Measurements from ENCODE around the gene RDH14.

- TF ChIP-seq, protein P1, sequence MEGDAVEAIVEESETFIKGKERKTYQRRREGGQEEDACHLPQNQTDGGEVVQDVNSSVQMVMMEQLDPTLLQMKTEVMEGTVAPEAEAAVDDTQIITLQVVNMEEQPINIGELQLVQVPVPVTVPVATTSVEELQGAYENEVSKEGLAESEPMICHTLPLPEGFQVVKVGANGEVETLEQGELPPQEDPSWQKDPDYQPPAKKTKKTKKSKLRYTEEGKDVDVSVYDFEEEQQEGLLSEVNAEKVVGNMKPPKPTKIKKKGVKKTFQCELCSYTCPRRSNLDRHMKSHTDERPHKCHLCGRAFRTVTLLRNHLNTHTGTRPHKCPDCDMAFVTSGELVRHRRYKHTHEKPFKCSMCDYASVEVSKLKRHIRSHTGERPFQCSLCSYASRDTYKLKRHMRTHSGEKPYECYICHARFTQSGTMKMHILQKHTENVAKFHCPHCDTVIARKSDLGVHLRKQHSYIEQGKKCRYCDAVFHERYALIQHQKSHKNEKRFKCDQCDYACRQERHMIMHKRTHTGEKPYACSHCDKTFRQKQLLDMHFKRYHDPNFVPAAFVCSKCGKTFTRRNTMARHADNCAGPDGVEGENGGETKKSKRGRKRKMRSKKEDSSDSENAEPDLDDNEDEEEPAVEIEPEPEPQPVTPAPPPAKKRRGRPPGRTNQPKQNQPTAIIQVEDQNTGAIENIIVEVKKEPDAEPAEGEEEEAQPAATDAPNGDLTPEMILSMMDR (IDR thresholded peaks at IDR 0.05): no peak
- no peak for TF ChIP-seq POLR2A (IDR thresholded peaks at IDR 0.05)
These were observed 44.7 kb upstream of the RDH14 start for GRCh38 chr2:18605115-18605514.
